Keratinocyte (primary cell): Measurements from ENCODE around the gene BCAS4.
"Not testable (repeated sequence)": the region's sequence is repeated elsewhere in the genome, so short reads cannot be mapped to it uniquely, and the experiment has no call there.

Source experiments
- EZH2 ChIP-seq: IDR thresholded peaks from one replicate; pipeline ENCODE4 v1.6.1; 2012; ENCODE audit warnings: inconsistent platforms, mild to moderate bottlenecking, low read length, moderate library complexity
- TF ChIP-seq, protein P1 (sequence below), 3 experiments: IDR thresholded peaks in 1 of 3; conservative IDR thresholded peaks in 1 of 3; optimal IDR thresholded peaks in 1 of 3; 2 replicates in 2 of 3; 3 replicates in 1 of 3; pipeline versions ENCODE3 to v1.5.1; 2011; ENCODE audit warnings: low read length in 3 of 3, mild to moderate bottlenecking in 3 of 3, moderate library complexity in 2 of 3, control low read depth in 1 of 3, inconsistent platforms in 1 of 3; ENCODE audit not compliant: insufficient read depth in 2 of 3; ENCODE audit errors: extremely low read depth in 1 of 3

DNA sequence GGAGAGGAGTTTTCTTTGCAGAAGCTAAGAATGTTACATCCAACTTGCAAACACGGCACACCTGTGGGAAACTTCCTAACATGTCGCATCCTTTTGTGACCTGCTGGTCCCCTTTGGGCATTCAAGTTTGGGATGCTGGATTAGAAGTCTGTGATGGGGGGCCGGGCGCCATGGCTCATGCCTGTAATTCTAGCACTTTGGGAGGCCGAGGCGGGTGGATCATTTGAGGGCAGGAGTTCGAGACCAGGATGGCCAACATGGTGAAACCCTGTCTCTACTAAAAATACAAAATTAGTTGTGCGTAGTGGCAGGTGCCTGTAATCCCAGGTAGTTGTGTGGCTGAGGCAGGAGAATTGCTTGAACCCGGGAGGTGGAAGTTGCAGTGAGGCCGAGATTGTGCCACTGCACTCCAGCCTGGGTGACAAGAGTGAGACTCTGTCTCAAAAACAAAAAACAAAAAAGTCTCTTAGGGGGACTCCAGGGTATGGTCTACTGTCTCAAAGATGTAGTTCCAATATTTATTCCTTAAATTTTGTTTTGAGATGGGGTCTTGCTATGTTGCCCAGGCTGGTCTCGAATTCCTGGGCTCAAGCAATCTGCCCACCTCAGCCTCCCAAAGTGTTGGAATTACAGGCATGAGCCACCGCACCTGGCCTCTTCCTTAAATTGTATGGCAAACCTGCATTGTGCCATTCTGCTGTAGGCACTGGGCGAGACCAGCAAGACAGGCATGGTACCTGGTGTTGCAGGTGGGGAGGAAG, 6.3 kb downstream of the BCAS4 start:
- TF ChIP-seq, protein P1, sequence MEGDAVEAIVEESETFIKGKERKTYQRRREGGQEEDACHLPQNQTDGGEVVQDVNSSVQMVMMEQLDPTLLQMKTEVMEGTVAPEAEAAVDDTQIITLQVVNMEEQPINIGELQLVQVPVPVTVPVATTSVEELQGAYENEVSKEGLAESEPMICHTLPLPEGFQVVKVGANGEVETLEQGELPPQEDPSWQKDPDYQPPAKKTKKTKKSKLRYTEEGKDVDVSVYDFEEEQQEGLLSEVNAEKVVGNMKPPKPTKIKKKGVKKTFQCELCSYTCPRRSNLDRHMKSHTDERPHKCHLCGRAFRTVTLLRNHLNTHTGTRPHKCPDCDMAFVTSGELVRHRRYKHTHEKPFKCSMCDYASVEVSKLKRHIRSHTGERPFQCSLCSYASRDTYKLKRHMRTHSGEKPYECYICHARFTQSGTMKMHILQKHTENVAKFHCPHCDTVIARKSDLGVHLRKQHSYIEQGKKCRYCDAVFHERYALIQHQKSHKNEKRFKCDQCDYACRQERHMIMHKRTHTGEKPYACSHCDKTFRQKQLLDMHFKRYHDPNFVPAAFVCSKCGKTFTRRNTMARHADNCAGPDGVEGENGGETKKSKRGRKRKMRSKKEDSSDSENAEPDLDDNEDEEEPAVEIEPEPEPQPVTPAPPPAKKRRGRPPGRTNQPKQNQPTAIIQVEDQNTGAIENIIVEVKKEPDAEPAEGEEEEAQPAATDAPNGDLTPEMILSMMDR (optimal IDR thresholded peaks at IDR 0.05 in 1 of 3, IDR thresholded peaks at IDR 0.05 in 1 of 3, conservative IDR thresholded peaks at IDR 0.05 in 1 of 3; ENCODE audit: extremely low read depth in 1 of 3, insufficient read depth in 2 of 3, low read length in 3 of 3) = not testable (repeated sequence)
- not testable (repeated sequence) for TF ChIP-seq EZH2
